HG02981 (cell line): ENCODE results near the gene MCRIP1.
A peak's percentile ranks its signal among the peaks of the same experiment; 100 is the strongest.
"Not testable (repeated sequence)": the region's sequence is repeated elsewhere in the genome, so short reads cannot be mapped to it uniquely, and the experiment has no call there.

ENCODE experiments used
- ATAC-seq: cut with Tn5 transposase; IDR thresholded peaks from one replicate; pipeline ENCODE4 v1.9.1; 2021; ENCODE audit warnings: mild to moderate bottlenecking, moderate library complexity; ENCODE audit not compliant: unreplicated experiment

The MCRIP1 gene

GRCh38 chr17:81842725-81843504, 9.8 kb upstream of the MCRIP1 start:
- ATAC-seq, result no peak

GRCh38 chr17:81842378-81842724, 9.3 kb upstream of the MCRIP1 start:
- no peak for ATAC-seq

GRCh38 chr17:81841866-81842265, 8.8 kb upstream of the MCRIP1 start:
- no peak for ATAC-seq

- ATAC-seq, result no peak
These were observed 8.0 kb upstream of the MCRIP1 start for GRCh38 chr17:81840826-81841778.

- ATAC-seq, result not testable (repeated sequence)
These were observed 7.0 kb upstream of the MCRIP1 start for GRCh38 chr17:81840059-81840458.

GRCh38 chr17:81839301-81839700, 6.2 kb upstream of the MCRIP1 start:
- no peak for ATAC-seq

- no peak for ATAC-seq
These were observed 5.7 kb upstream of the MCRIP1 start for GRCh38 chr17:81838753-81839255.

GRCh38 chr17:81837641-81838040, 4.5 kb upstream of the MCRIP1 start:
- no peak for ATAC-seq

- no peak for ATAC-seq
These were observed 1.8 kb upstream of the MCRIP1 start, which contains the start of gene PPP1R27 for GRCh38 chr17:81834831-81835267. TSS of gene PPP1R27 (minus strand) at chr17:81835050. CDS start at chr17:81834953, 97 bp downstream.

GRCh38 chr17:81833921-81834830, 1.1 kb upstream of the MCRIP1 start:
- ATAC-seq, result no peak

- peak; percentile 59 for ATAC-seq
These were observed 407 bp downstream of the MCRIP1 start for GRCh38 chr17:81832608-81833159.

- no peak for ATAC-seq
These were observed 1.0 kb downstream of the MCRIP1 start for GRCh38 chr17:81831957-81832607.

GRCh38 chr17:81831563-81831956, 1.5 kb downstream of the MCRIP1 start:
- ATAC-seq, result no peak

- no peak for ATAC-seq
These were observed 3.2 kb downstream of the MCRIP1 start for GRCh38 chr17:81829858-81830257.

GRCh38 chr17:81828656-81829055, 4.4 kb downstream of the MCRIP1 start:
- ATAC-seq, result no peak

- no peak for ATAC-seq
These were observed 7.1 kb downstream of the MCRIP1 start for GRCh38 chr17:81825841-81826466.

GRCh38 chr17:81824595-81824994, 8.5 kb downstream of the MCRIP1 start:
- ATAC-seq, result no peak

- no peak for ATAC-seq
These were observed 9.1 kb downstream of the MCRIP1 start for GRCh38 chr17:81823820-81824550.
